Thyroid gland (tissue), 4 donors: ENCODE results near the gene CACNG7.

ENCODE experiments used
- POLR2A ChIP-seq, 2 donors: fragments of 450-650 bp; IDR thresholded peaks; one replicate each; pipeline ENCODE4 v1.6.1; 2017; ENCODE audit warnings: antibody characterized with exemption in 2 of 2, mild to moderate bottlenecking in 2 of 2, moderate library complexity in 1 of 2
- TF ChIP-seq, protein P1 (sequence below), 6 experiments: fragments of 200-600 bp in 3 of 6; fragments of 450-650 bp in 3 of 6; sonication (generic) in 3 of 6; IDR thresholded peaks; one replicate each; pipeline ENCODE4 v1.5.1; 2016 to 2019; ENCODE audit warnings: antibody characterized with exemption in 6 of 6, mild to moderate bottlenecking in 2 of 6, inconsistent platforms in 1 of 6, moderate library complexity in 1 of 6

DNA sequence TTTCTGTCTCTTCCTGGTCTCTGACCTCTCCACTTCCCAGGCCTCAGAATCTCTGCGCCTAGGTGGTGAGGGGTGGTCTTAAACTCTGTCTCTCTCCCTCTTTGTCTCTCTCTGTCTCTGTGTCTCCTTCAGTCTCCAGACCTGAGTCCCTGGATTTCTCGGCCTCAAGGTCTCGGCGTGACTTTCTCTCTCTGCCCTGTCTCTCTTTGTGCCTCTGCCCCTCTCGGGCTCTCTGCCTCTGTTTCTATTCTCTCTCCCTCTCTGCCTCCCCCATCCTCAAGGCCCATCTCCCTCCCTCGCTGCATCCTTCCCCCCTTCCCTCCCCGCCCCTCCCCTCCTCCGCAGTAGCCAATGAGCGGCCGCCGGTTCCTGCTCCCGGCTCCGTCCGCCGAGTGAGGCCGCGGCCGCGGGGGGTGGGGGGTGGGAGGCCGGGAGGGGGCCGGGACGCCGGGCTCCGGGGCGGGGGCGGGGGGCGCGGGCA, at the start of gene CACNG7:
- TF ChIP-seq, protein P1, sequence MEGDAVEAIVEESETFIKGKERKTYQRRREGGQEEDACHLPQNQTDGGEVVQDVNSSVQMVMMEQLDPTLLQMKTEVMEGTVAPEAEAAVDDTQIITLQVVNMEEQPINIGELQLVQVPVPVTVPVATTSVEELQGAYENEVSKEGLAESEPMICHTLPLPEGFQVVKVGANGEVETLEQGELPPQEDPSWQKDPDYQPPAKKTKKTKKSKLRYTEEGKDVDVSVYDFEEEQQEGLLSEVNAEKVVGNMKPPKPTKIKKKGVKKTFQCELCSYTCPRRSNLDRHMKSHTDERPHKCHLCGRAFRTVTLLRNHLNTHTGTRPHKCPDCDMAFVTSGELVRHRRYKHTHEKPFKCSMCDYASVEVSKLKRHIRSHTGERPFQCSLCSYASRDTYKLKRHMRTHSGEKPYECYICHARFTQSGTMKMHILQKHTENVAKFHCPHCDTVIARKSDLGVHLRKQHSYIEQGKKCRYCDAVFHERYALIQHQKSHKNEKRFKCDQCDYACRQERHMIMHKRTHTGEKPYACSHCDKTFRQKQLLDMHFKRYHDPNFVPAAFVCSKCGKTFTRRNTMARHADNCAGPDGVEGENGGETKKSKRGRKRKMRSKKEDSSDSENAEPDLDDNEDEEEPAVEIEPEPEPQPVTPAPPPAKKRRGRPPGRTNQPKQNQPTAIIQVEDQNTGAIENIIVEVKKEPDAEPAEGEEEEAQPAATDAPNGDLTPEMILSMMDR (IDR thresholded peaks at IDR 0.05), result no peak
- TF ChIP-seq POLR2A (IDR thresholded peaks at IDR 0.05), result no peak
